Measurements from ENCODE around the gene EHD4.

Gene EHD4

DNA sequence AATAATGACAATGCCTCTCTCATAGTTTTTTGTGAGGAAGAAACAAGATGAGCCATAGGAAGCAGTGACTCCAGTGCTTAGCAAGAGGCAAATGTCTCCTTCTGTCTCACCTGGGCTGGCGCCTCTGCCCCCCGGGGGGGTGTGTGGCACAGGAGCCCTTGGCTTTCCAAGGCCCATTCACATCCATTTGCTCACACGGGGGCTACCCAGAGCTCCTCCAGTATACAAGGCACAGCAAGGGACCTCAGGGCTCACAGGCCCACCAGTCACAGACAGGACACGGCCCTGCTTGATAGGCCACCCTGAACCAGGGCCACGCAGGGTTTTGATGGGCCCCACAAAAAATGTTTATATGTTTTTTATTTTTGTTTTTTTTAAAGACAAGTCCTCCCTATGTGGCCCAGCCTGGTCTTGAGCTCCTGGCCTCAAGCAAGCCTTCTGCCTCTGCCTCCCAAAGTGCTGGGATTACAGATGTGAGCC, 21.9 kb upstream of the EHD4 start:
- Histone ChIP-seq H3K4me1 (ENCODE audit: control insufficient read depth, insufficient read depth, low read length) (no peaks in the 10 kb centered on the region), H3K4me3 (ENCODE audit: low read depth, low read length) (no peak overlapping the region), H3K36me3 (ENCODE audit: control insufficient read depth in 2 of 2, insufficient read depth in 1 of 2, low read length in 2 of 2) (no peaks in the 10 kb centered on the region), H3K9me3 (ENCODE audit: control insufficient read depth, insufficient read depth, low read depth, low read length) (no peaks in the 10 kb centered on the region), H3K27ac (ENCODE audit: extremely low read depth, low read depth, low read length) (no peak overlapping the region)
- ChIA-PET CTCF (interaction anchor here (1.4 to 1.5 kb wide), 2 partner anchors 63 to 88 kb away, joined by 4 read pairs; no protein-coding TSS in a partner anchor), POLR2A (no interaction called here)
- no peak for TF ChIP-seq ZNF280D (tag by site-specific recombination; IDR thresholded peaks at IDR 0.05)
- TF ChIP-seq, protein P1, sequence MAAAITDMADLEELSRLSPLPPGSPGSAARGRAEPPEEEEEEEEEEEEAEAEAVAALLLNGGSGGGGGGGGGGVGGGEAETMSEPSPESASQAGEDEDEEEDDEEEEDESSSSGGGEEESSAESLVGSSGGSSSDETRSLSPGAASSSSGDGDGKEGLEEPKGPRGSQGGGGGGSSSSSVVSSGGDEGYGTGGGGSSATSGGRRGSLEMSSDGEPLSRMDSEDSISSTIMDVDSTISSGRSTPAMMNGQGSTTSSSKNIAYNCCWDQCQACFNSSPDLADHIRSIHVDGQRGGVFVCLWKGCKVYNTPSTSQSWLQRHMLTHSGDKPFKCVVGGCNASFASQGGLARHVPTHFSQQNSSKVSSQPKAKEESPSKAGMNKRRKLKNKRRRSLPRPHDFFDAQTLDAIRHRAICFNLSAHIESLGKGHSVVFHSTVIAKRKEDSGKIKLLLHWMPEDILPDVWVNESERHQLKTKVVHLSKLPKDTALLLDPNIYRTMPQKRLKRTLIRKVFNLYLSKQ (tag by site-specific recombination; IDR thresholded peaks at IDR 0.05; ENCODE audit: borderline replicate concordance), result no peak
- TF ChIP-seq KLF17 (tag by site-specific recombination; IDR thresholded peaks at IDR 0.05), result no peak

- ChIA-PET CTCF (interaction anchor here (1.4 to 5.3 kb wide), 4 partner anchors 63 to 91 kb away, joined by 4 to 35 read pairs (median 4); no protein-coding TSS in a partner anchor), POLR2A (no interaction called here)
- TF ChIP-seq MZF1 (tag by site-specific recombination; IDR thresholded peaks at IDR 0.05; ENCODE audit: borderline replicate concordance) (no peak), ZNF518A (tag by site-specific recombination; conservative IDR thresholded peaks at IDR 0.05; ENCODE audit: low read depth) (no peak), ZNF211 (tag by site-specific recombination; IDR thresholded peaks at IDR 0.05; ENCODE audit: low read depth) (no peak), ZNF416 (tag by site-specific recombination; IDR thresholded peaks at IDR 0.05) (no peak), KLF9 (tag by site-specific recombination; IDR thresholded peaks at IDR 0.05; ENCODE audit: low read depth) (no peak), ZFP3 (tag by site-specific recombination; IDR thresholded peaks at IDR 0.05; ENCODE audit: low read depth) (no peak)
- TF ChIP-seq, protein P2, sequence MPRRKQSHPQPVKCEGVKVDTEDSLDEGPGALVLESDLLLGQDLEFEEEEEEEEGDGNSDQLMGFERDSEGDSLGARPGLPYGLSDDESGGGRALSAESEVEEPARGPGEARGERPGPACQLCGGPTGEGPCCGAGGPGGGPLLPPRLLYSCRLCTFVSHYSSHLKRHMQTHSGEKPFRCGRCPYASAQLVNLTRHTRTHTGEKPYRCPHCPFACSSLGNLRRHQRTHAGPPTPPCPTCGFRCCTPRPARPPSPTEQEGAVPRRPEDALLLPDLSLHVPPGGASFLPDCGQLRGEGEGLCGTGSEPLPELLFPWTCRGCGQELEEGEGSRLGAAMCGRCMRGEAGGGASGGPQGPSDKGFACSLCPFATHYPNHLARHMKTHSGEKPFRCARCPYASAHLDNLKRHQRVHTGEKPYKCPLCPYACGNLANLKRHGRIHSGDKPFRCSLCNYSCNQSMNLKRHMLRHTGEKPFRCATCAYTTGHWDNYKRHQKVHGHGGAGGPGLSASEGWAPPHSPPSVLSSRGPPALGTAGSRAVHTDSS (tag by site-specific recombination; IDR thresholded peaks at IDR 0.05), result no peak
- TF ChIP-seq, protein P3, sequence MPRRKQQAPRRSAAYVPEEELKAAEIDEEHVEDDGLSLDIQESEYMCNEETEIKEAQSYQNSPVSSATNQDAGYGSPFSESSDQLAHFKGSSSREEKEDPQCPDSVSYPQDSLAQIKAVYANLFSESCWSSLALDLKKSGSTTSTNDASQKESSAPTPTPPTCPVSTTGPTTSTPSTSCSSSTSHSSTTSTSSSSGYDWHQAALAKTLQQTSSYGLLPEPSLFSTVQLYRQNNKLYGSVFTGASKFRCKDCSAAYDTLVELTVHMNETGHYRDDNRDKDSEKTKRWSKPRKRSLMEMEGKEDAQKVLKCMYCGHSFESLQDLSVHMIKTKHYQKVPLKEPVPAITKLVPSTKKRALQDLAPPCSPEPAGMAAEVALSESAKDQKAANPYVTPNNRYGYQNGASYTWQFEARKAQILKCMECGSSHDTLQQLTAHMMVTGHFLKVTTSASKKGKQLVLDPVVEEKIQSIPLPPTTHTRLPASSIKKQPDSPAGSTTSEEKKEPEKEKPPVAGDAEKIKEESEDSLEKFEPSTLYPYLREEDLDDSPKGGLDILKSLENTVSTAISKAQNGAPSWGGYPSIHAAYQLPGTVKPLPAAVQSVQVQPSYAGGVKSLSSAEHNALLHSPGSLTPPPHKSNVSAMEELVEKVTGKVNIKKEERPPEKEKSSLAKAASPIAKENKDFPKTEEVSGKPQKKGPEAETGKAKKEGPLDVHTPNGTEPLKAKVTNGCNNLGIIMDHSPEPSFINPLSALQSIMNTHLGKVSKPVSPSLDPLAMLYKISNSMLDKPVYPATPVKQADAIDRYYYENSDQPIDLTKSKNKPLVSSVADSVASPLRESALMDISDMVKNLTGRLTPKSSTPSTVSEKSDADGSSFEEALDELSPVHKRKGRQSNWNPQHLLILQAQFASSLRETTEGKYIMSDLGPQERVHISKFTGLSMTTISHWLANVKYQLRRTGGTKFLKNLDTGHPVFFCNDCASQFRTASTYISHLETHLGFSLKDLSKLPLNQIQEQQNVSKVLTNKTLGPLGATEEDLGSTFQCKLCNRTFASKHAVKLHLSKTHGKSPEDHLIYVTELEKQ (tag by site-specific recombination; IDR thresholded peaks at IDR 0.05; ENCODE audit: borderline replicate concordance), result no peak
- H3K27ac ChIP-seq (ENCODE audit: extremely low read depth, low read depth, low read length), result no peak overlapping the region
- H3K9me3 ChIP-seq (ENCODE audit: control insufficient read depth, insufficient read depth, low read depth, low read length), result no peaks in the 10 kb centered on the region
- H3K36me3 ChIP-seq (ENCODE audit: control insufficient read depth in 2 of 2, insufficient read depth in 1 of 2, low read length in 2 of 2), result no peaks in the 10 kb centered on the region
- no peaks in the 10 kb centered on the region for H3K4me1 ChIP-seq (ENCODE audit: control insufficient read depth, insufficient read depth, low read length)
- no peak overlapping the region for H3K4me3 ChIP-seq (ENCODE audit: low read depth, low read length)
Measured at GRCh38 chr15:41993472-41994170, 21.3 kb upstream of the EHD4 start.

Measured in HEK293 (cell line).